Thoracic aorta (tissue), 2 donors: ENCODE measurements around the gene CYTH1. TPM values are rescaled to one million over a fixed set of nuclear protein-coding genes. Genes with fewer than 3 reads are reported as not detected.

Experiments used
- ATAC-seq: fragments of 150-250 bp; one replicate; pipeline ENCODE4 v1.8.0; 2017; ENCODE audit warnings: low read depth; ENCODE audit not compliant: insufficient number of reproducible peaks, low FRiP score
- DNase-seq: peaks from one replicate; pipeline ENCODE4 v3.0.0-alpha.2; 2020; ENCODE audit warnings: low spot score
- H3K27ac ChIP-seq, 2 donors: fragments of 200-600 bp; sonication (generic); 1 replicate in 1 of 2; 2 replicates in 1 of 2; pipeline ENCODE4 v1.5.1; 2016; ENCODE audit warnings: mild to moderate bottlenecking in 2 of 2, moderate library complexity in 2 of 2
- H3K27me3 ChIP-seq: fragments of 200-600 bp; sonication (generic); replicated peaks from 2 replicates; pipeline ENCODE4 v1.6.0; 2016; ENCODE audit warnings: mild to moderate bottlenecking; ENCODE audit not compliant: insufficient read depth
- H3K36me3 ChIP-seq: fragments of 200-600 bp; sonication (generic); one replicate; pipeline ENCODE4 v1.5.1; 2016
- H3K4me1 ChIP-seq, 2 donors: fragments of 200-600 bp; sonication (generic); 1 replicate in 1 of 2; 2 replicates in 1 of 2; pipeline versions ENCODE4 v1.5.1 to v1.6.0; 2016; ENCODE audit warnings: low read depth in 2 of 2, mild to moderate bottlenecking in 1 of 2; ENCODE audit not compliant: control insufficient read depth in 1 of 2
- H3K4me3 ChIP-seq: fragments of 200-600 bp; sonication (generic); 2 replicates; pipeline ENCODE4 v1.5.1; 2016; ENCODE audit warnings: mild to moderate bottlenecking
- H3K9me3 ChIP-seq: fragments of 200-600 bp; sonication (generic); 2 replicates; pipeline ENCODE4 v1.5.1; 2016
- CTCF ChIP-seq: fragments of 200-600 bp; sonication (generic); IDR thresholded peaks from one replicate; pipeline ENCODE4 v1.5.1; 2019; ENCODE audit warnings: antibody characterized with exemption
- total RNA-seq, 2 donors: library from RNA; depleted of rRNA; stranded (reverse); fragments of >200 nt; gene quantifications; one replicate each; pipeline versions ENCODE4 v1.1.0 to v1.2.3, GENCODE V29; 2016

Gene CYTH1
- total RNA-seq, 2 donors from 2014 or later, result 79.2 to 79.4 TPM

- no peak overlapping the region for H3K27ac ChIP-seq
- no peaks in the 10 kb centered on the region for H3K4me1 ChIP-seq
- H3K27me3 ChIP-seq, result no peaks in the 10 kb centered on the region
- no peak for DNase-seq
- no peaks in the 10 kb centered on the region for H3K9me3 ChIP-seq
- no peaks in the 10 kb centered on the region for H3K36me3 ChIP-seq
- no peak for ATAC-seq
- TF ChIP-seq CTCF, result no peak
- H3K4me3 ChIP-seq, result no peak overlapping the region
These were observed 14.3 kb downstream of the CYTH1 start for GRCh38 chr17:78767806-78768205.

GRCh38 chr17:78766743-78767294 lies 15.3 kb downstream of the CYTH1 start:
- Histone ChIP-seq H3K9me3 (no peaks in the 10 kb centered on the region), H3K4me1 (no peaks in the 10 kb centered on the region), H3K27ac (no peak overlapping the region), H3K36me3 (no peaks in the 10 kb centered on the region), H3K27me3 (no peaks in the 10 kb centered on the region), H3K4me3 (no peak overlapping the region)
- TF ChIP-seq CTCF, result no peak
- ATAC-seq, result no peak
- DNase-seq, result no peak

- H3K27me3 ChIP-seq, result no peaks in the 10 kb centered on the region
- ATAC-seq, result no peak
- H3K27ac ChIP-seq, result no peak overlapping the region
- H3K36me3 ChIP-seq, result no peaks in the 10 kb centered on the region
- H3K4me3 ChIP-seq, result no peak overlapping the region
- DNase-seq, result no peak
- H3K9me3 ChIP-seq, result no peaks in the 10 kb centered on the region
- TF ChIP-seq CTCF, result no peak
- no peaks in the 10 kb centered on the region for H3K4me1 ChIP-seq
These were observed 15.8 kb downstream of the CYTH1 start for GRCh38 chr17:78766225-78766624.

GRCh38 chr17:78765821-78766220 lies 16.3 kb downstream of the CYTH1 start:
- no peak for TF ChIP-seq CTCF
- Histone ChIP-seq H3K36me3 (no peaks in the 10 kb centered on the region), H3K4me1 (no peaks in the 10 kb centered on the region), H3K4me3 (no peak overlapping the region), H3K27ac (no peak overlapping the region), H3K27me3 (no peaks in the 10 kb centered on the region), H3K9me3 (no peaks in the 10 kb centered on the region)
- DNase-seq (no peak), ATAC-seq (no peak)

- ATAC-seq (no peak), DNase-seq (no peak)
- Histone ChIP-seq H3K27ac (no peak overlapping the region), H3K36me3 (no peaks in the 10 kb centered on the region), H3K4me1 (no peaks in the 10 kb centered on the region), H3K27me3 (no peaks in the 10 kb centered on the region), H3K9me3 (no peaks in the 10 kb centered on the region), H3K4me3 (no peak overlapping the region)
- no peak for TF ChIP-seq CTCF
These were observed 17.2 kb downstream of the CYTH1 start for GRCh38 chr17:78764871-78765270.
